Mesothelial cell of epicardium (in vitro differentiated cells): Measurements from ENCODE around the gene LMOD1. TPM values are rescaled to one million over a fixed set of nuclear protein-coding genes. Genes with fewer than 3 reads are reported as not detected.
A peak's percentile ranks its signal among the peaks of the same experiment; 100 is the strongest.

Experiments
- DNase-seq, 2 experiments: peaks; one replicate each; pipeline ENCODE4 v3.0.0; 2021; ENCODE audit warnings: low spot score in 2 of 2; ENCODE audit not compliant: unreplicated experiment in 2 of 2
- H3K27ac Mint-ChIP-seq: 2 replicates; pipeline ENCODE4 v1.8.0; 2021; ENCODE audit warnings: mixed read lengths
- H3K27me3 Mint-ChIP-seq: 2 replicates; pipeline ENCODE4 v1.8.0; 2021; ENCODE audit warnings: low read depth, mixed read lengths
- H3K36me3 Mint-ChIP-seq: 2 replicates; pipeline ENCODE4 v1.8.0; 2021; ENCODE audit warnings: mixed read lengths
- H3K4me1 Mint-ChIP-seq: 2 replicates; pipeline ENCODE4 v1.8.0; 2021; ENCODE audit warnings: mixed read lengths
- H3K4me3 Mint-ChIP-seq: 2 replicates; pipeline ENCODE4 v1.8.0; 2021; ENCODE audit warnings: mild to moderate bottlenecking, moderate library complexity, mixed read lengths
- H3K9me3 Mint-ChIP-seq: 2 replicates; pipeline ENCODE4 v1.8.0; 2021; ENCODE audit warnings: mixed read lengths
- total RNA-seq: library from RNA; stranded (reverse); gene quantifications from 3 replicates; pipeline ENCODE4 v1.2.1, GENCODE V29; 2021
- TF ChIP-seq, protein P1 (sequence below): fragments of 200-600 bp; sonication (generic); IDR thresholded peaks from one replicate; pipeline ENCODE4 v1.5.0; 2021; ENCODE audit warnings: antibody characterized with exemption; ENCODE audit not compliant: unreplicated experiment

Gene LMOD1
- total RNA-seq, 1 donor from 2014 or later, result 5.4 TPM

- Mint-ChIP-seq H3K4me3 (no peak overlapping the region), H3K36me3 (no peaks in the 10 kb centered on the region), H3K27ac (no peak overlapping the region), H3K9me3 (no peaks in the 10 kb centered on the region), H3K27me3 (peaks cover 15% of the 10 kb centered on the region), H3K4me1 (peaks cover 15% of the 10 kb centered on the region)
- TF ChIP-seq, protein P1, sequence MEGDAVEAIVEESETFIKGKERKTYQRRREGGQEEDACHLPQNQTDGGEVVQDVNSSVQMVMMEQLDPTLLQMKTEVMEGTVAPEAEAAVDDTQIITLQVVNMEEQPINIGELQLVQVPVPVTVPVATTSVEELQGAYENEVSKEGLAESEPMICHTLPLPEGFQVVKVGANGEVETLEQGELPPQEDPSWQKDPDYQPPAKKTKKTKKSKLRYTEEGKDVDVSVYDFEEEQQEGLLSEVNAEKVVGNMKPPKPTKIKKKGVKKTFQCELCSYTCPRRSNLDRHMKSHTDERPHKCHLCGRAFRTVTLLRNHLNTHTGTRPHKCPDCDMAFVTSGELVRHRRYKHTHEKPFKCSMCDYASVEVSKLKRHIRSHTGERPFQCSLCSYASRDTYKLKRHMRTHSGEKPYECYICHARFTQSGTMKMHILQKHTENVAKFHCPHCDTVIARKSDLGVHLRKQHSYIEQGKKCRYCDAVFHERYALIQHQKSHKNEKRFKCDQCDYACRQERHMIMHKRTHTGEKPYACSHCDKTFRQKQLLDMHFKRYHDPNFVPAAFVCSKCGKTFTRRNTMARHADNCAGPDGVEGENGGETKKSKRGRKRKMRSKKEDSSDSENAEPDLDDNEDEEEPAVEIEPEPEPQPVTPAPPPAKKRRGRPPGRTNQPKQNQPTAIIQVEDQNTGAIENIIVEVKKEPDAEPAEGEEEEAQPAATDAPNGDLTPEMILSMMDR, result no peak
- no peak for DNase-seq
These were observed 60.7 kb downstream of the LMOD1 start for GRCh38 chr1:201885531-201886075.

GRCh38 chr1:201884425-201884824 is 61.9 kb downstream of the LMOD1 start:
- no peaks in the 10 kb centered on the region for H3K36me3 Mint-ChIP-seq
- H3K27me3 Mint-ChIP-seq, result peaks cover 12% of the 10 kb centered on the region
- TF ChIP-seq, protein P1, result no peak
- DNase-seq, result no peak
- H3K9me3 Mint-ChIP-seq, result no peaks in the 10 kb centered on the region
- H3K4me3 Mint-ChIP-seq, result no peak overlapping the region
- H3K27ac Mint-ChIP-seq, result no peak overlapping the region
- H3K4me1 Mint-ChIP-seq, result peaks cover 13% of the 10 kb centered on the region

DNA sequence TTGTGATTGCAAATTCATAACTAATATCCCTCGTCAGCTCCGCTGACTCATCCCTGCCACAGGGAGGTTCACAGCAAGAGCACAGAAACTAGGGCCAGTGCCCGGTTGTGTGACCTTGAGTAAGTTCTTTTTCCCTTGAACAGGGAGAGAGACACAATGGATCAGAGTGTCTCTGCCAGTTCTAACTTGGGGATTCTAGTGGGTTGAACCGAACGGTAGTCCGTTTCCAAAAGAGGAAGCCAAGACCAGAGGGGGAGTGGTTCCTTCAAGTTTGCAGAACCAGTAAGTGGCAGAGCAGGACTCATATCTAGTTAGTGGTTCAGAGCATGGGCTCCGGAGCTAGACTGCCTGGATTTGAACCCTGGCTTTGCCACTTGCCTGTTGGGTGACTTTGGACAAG is 62.6 kb downstream of the LMOD1 start:
- Mint-ChIP-seq H3K27me3 (peaks cover 12% of the 10 kb centered on the region), H3K9me3 (no peaks in the 10 kb centered on the region), H3K4me3 (no peak overlapping the region), H3K36me3 (no peaks in the 10 kb centered on the region), H3K27ac (no peak overlapping the region), H3K4me1 (peaks cover 19% of the 10 kb centered on the region)
- DNase-seq, result no peak
- TF ChIP-seq, protein P1, result no peak

- Mint-ChIP-seq H3K27me3 (peaks cover 12% of the 10 kb centered on the region), H3K36me3 (no peaks in the 10 kb centered on the region), H3K4me1 (peaks cover 21% of the 10 kb centered on the region), H3K9me3 (no peaks in the 10 kb centered on the region), H3K4me3 (no peak overlapping the region), H3K27ac (no peak overlapping the region)
- DNase-seq, result no peak
- TF ChIP-seq, protein P1, result no peak
These were observed 63.1 kb downstream of the LMOD1 start for GRCh38 chr1:201883266-201883665.

DNA sequence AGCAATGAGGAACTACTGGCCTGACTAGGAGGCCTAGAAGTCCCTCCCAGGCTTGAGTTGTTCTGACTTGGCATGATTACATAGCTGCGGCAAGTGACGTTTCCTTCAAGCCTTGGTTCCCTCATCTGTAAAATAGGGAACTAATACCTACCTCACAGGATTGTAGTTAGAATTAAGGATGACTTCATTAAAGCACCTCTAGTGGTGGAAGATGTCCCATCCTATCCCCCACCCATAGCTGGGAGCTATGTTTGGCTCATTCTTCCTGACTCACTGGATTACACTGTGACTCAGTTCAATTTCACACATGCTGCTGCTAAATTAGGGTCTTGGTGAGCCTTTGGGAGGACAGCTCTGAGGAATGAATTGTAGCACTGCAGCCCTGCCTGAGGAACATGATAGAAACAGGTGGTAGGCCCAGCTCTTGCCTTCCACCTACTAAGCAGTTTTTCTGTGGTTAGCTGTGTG is 63.6 kb downstream of the LMOD1 start:
- Mint-ChIP-seq H3K27me3 (peaks cover 9% of the 10 kb centered on the region), H3K4me1 (peaks cover 22% of the 10 kb centered on the region), H3K9me3 (no peaks in the 10 kb centered on the region)

More for the DNA sequence above, 63.6 kb downstream of the LMOD1 start:
- H3K36me3 Mint-ChIP-seq, result no peaks in the 10 kb centered on the region
- H3K27ac Mint-ChIP-seq, result no peak overlapping the region
- no peak overlapping the region for H3K4me3 Mint-ChIP-seq
- DNase-seq, result peak in 1 of 2 experiments; percentile 5
- TF ChIP-seq, protein P1, result no peak
